Left ventricle myocardium superior (tissue), 1 donor: ENCODE data around the gene ATF7IP2. TPM values are rescaled to one million over a fixed set of nuclear protein-coding genes. Genes with fewer than 3 reads are reported as not detected.
"Not testable (repeated sequence)": the region's sequence is repeated elsewhere in the genome, so short reads cannot be mapped to it uniquely, and the experiment has no call there.

Experiments
- ATAC-seq: fragments of 200-7000 bp; cut with Tn5 transposase; one replicate; pipeline ENCODE4 v1.9.1; 2020; ENCODE audit warnings: mild to moderate bottlenecking, moderate library complexity
- DNase-seq: peaks from one replicate; pipeline ENCODE4 v3.0.0-alpha.2; 2020
- intact Hi-C: fragments of 100-400 bp; cut with micrococcal nuclease; formaldehyde crosslinking; loops from one replicate; pipeline ENCODE4 v1.11.0; 2022
- total RNA-seq: library from RNA; stranded (reverse); fragmentation: NEBNext Ultra II Directional; extraction: Animal tissue kit (Norgen Biotek cat#: 25700); gene quantifications from one replicate; pipeline ENCODE4 v1.2.1, GENCODE V29; 2021
- donor health status: DM: no; HTN: yes; CAD: no; lungs with severe emphysema.

ATF7IP2 gene
- total RNA-seq, 1 donor from 2014 or later: 50.0 TPM

- intact Hi-C loops: loop anchor here (10.0 kb wide), 1 partner anchor 116 kb away; the partner anchor contains the start of gene ATF7IP2
- DNase-seq (no peak), ATAC-seq (no peak)
These were observed 114.7 kb downstream of the ATF7IP2 start for GRCh38 chr16:10500582-10500981.

GRCh38 chr16:10501016-10501607, 115.3 kb downstream of the ATF7IP2 start:
- no peak for DNase-seq
- no peak for ATAC-seq
- intact Hi-C loops: loop anchor here (10.0 kb wide), 1 partner anchor 116 kb away; the partner anchor contains the start of gene ATF7IP2

- intact Hi-C loops: loop anchor here (10.0 kb wide), 1 partner anchor 118 kb away; the partner anchor contains the start of gene ATF7IP2
- ATAC-seq (no peak), DNase-seq (no peak)
These were observed 116.9 kb downstream of the ATF7IP2 start for GRCh38 chr16:10502776-10503175.

DNA sequence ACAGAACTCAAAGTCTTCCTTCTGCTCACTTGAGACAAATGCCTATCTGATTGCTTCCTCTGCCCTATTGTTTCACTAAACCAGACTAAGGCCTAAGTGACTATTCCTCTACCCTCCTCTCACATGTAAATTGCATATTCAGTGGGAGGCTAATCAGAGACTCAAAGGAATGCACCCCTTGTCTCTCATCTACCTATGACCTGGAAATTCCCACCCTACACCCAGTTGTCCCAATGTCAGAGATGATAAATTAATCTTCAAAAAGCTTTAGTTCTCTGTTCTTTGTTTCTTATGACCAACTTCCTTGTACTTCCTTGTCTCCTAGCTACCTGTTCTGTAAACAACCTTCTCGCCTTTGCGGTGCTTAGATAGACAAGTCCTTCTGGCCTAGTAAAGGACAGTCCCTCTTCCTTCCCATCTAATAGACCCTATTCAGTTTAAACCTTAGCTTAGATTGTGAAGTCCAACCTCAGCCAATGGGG, 118.6 kb downstream of the ATF7IP2 start:
- ATAC-seq (no peak), DNase-seq (no peak)
- intact Hi-C loops: loop anchor here (10.0 kb wide), 1 partner anchor 120 kb away; the partner anchor contains the start of gene ATF7IP2

GRCh38 chr16:10505286-10505685, 119.4 kb downstream of the ATF7IP2 start:
- intact Hi-C loops: loop anchor here (5.0 to 10.0 kb wide), 2 partner anchors 120 to 188 kb away; partner anchors contain the start of gene ATF7IP2

DNA sequence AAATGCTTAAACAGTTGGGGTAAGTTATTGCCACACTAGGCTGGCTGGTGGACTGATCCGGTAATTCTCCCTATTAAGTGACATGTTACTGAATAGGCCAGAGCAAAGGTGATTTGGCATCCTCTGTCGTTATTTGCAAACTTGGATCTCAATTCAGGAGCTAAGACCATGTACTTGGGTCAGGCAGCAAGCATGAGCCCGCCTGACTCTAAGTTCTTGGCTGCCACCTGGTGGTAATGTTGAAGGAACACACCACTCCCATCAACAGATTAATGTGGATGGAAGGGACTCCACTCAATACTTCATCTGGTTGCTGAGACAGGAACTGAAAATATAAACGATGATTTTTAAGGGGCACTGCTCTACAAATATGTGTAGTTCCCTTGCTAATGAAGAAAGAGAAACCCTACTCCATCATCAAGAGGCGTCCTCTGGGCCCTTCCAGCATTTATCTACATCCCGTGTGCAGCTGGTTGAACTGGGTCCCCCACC, 123.7 kb downstream of the ATF7IP2 start:
- DNase-seq (peak; percentile 43), ATAC-seq (peak; percentile 90)
- intact Hi-C loops: loop anchor here (5.0 to 10.0 kb wide), 2 partner anchors 125 to 192 kb away; partner anchors contain the start of gene ATF7IP2

More at GRCh38 chr16:10505286-10505685, 119.4 kb downstream of the ATF7IP2 start:
- ATAC-seq, DNase-seq: not testable (repeated sequence)

DNA sequence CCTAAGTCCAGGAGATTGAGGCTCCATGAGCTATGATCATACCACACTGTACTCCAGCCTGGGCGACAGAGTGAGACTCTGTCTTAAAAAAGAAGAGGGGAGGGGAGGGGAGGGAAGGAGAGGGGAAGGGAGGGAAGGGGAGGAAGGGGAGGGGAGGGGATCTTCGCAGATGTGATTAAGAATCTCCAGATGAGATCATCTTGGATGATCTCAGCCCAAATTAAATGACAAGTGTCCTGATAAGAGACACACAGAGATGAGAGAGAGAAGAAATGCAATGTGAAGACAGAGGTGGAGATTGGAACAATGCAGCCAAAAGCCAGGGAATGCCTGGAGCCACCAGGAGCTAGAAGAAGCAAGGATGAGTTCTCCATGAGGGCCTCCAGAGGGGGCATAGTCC, 124.4 kb downstream of the ATF7IP2 start:
- ATAC-seq: no peak
- intact Hi-C loops: no loop called here
- no peak for DNase-seq

- intact Hi-C loops: no loop called here
- ATAC-seq (no peak), DNase-seq (no peak)
These were observed 126.0 kb downstream of the ATF7IP2 start for GRCh38 chr16:10511829-10512228.

DNA sequence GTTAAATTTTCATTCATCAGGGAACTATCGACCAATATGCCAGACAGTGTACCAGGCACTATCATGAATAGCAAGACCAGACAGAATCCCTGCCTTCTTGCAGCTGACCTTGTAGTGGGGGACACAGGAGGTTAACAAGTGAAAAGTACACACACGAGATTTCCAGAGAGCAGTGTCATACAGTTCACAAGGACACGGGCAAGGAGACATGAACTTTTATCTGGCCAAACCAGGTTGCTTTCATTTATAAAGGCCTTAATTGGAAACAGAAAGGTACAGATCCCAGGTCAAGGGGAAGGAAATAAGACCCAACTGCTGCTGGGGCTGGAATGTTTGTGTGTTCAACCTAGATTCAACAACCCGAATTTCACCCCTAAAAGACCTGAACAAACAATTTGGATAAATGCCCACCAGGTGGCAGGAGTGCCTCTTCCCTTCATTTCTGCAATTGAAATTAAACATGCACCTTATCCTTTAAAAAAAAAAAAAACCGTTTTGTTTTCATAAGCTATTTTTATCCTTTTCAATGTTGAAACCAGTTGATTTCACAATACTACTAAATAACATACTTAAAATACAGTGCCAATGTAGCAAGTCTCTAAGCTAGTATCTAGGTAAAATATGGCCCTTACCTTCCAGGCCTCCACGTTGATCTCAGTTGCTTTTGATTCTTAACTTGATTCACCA, 128.7 kb downstream of the ATF7IP2 start:
- ATAC-seq (peak; percentile 48), DNase-seq (no peak)
- intact Hi-C loops: loop anchor here (2.0 kb wide), 1 partner anchor 222 kb away; no protein-coding TSS in a partner anchor

- DNase-seq: no peak
- intact Hi-C loops: no loop called here
- ATAC-seq: no peak
These were observed 132.0 kb downstream of the ATF7IP2 start for GRCh38 chr16:10517868-10518267.

- DNase-seq (no peak), ATAC-seq (no peak)
- intact Hi-C loops: no loop called here
These were observed 132.7 kb downstream of the ATF7IP2 start for GRCh38 chr16:10518479-10519041.

DNA sequence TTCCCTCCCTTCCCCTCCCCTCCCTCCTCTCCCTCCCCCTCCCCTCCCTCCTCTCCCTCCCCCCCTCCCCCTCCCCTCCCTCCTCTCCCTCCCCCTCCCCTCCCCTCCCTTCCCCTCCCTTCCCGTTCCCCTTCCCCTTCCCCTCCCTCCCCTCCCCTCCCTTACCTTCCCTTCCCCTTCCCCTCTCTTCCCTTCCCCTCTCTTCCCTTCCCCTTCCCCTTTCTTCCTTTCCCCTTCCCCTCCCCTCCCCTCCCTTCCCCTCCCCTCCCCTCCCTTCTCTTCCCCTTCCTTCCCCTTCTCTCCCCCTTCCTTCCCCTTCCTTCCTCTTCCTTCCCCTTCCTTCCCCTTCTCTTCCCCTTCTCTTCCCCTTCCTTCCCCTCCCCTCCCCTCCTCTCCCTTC, 133.4 kb downstream of the ATF7IP2 start:
- DNase-seq: no peak
- ATAC-seq: no peak
- intact Hi-C loops: no loop called here

DNA sequence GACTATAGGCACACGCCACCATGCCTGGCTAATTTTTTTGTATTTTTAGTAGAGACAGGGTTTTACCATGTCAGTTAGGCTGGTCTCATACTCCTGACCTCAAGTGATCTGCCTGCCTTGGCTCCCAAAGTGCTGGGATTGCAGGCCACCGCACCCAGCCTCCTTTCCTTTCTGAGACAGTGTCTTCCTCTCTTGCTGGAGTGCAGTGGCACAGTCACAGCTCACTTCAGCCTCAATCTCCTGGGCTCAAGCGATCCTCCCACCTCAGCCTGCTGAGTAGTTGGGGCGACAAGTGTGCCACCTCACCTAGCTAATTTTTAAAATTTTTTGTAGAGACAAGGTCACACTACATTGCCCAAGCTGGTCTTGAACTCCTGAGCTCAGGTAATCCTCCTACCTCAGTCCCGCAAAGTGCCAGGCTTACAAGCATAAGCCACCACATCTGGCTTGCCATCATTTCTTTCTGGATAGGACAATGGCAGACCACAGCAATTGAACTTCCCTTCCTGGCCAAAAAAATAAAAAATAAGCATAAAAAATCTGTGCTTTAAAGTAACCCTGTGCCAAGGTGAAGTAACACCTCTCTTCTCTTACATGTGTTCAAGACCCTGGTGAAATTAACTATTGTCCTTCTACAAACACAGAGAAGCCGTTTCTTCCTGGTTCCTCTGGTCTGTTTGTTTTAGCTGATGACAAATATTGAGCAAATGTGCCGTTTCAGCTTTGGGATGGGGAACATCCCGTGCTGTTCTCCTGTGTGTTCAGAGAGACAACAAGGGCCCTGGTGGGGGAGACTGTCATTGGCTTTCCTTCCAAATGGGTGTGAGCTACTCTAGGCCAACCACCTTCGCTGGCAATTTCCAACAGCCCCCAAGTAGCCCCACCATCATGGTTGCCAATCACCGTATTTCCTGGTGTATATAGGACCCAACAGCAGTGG, 134.3 kb downstream of the ATF7IP2 start:
- intact Hi-C loops: no loop called here
- ATAC-seq: no peak
- DNase-seq: no peak

DNA sequence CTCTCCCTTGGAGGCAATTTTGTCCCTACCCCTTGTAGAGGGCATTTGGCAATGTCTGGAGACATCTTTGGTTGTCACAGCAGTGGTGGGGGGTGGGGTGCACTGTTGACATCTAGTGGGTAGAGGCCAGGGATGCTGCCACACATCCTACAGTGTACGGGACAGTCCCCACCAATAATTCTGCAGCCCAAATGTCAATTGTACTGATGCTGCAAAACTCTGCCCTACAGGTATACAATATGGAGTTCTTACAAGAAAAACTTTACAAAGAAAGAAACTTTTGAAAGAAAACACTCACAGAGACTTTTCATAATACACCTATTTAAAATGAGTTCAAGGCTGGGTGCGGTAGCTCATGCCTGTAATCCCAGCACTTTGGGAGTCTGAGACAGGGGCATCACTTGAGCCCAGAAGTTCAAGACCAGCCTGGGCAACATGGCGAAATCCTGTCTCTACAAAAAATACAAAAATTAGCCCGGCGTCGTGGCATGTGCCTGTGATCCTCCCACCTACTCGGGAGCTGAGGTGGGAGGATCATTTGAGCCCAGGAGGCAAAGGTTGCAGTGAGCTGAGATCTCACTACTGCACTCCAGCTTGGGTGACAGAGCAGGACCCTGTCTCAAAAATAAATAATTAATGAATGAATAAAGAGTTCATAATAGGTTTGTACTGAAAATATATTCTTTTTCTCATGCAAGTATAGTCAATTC, 135.2 kb downstream of the ATF7IP2 start:
- intact Hi-C loops: no loop called here
- no peak for ATAC-seq
- DNase-seq: no peak

DNA sequence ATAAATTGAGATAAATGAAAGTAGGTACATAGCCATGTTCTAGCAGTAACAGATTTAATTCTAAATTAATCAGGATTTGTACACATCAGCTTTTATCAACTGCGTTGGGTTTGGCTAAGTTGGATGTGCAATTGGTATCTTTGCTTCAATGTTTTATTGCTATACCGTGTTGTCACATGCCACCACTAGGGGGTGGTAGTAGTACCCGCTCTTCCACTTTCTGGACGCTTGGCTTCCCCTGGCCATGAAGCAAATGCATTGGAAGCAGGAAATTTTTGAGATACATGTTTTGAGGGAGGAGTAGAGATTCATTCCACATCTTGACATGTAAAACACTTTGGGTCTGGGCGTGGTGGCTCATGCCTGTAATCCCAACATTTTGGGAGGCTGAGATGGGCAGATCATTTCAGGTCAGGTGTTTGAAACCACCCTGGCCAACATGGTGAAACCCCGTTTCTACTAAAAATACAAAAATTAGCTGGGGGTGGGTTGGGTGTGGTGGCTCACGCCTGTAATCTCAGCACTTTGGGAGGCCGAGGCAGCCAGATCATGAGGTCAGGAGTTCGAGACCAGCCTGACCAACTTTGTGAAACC, 135.9 kb downstream of the ATF7IP2 start:
- intact Hi-C loops: no loop called here
- DNase-seq (peak; percentile 40), ATAC-seq (peak; percentile 81)

DNA sequence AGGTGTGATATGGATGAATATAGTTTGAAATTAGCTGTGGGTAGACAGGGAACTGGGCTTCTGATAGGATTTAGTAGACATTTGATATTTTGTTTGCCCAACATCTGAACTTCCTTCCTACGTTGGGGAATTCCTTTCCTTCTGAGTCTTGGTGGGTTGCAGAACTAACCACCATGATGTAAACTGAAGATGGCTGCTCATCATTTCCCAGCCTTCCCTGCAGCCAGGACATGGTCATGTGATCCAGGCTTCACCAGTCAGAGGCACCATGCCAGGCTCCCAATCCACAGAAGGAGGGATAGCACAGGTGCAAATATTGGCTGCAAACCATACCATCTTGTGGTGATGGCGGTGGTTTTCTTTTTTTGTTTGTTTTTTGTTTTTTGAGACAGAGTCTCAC, 137.1 kb downstream of the ATF7IP2 start:
- intact Hi-C loops: no loop called here
- DNase-seq (no peak), ATAC-seq (no peak)

DNA sequence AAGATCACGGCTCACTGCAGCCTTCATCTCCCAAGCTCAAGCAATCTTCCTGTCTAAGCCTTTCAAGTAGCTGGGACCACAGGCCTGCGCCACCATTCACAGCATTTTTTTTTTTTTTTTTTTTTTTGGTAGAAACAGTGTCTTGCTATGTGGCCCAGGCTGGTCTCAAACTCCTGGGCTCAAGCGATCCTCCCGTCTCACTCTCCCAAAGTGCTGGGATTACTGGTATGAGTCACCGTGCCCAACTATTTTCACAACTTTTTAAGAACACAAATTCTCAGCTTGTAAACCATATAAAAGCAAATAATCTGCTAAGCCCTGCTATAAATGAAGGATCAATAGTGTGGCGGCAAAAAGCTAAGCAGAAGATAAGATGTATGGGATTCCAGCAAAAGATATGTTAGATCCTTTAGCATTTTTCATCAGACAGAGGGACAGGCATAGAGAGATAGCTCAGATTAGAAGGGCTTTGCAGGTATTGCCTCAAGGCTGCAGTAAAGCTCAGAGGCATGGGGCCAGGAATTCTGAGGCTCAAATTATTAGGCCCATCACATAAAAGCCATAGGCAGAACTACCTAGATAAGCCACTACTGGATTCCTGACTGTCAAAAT, 139.5 kb downstream of the ATF7IP2 start:
- intact Hi-C loops: no loop called here
- no peak for DNase-seq
- no peak for ATAC-seq
